Measurements from ENCODE around the gene MAST2.
"Not testable (repeated sequence)": the region's sequence is repeated elsewhere in the genome, so short reads cannot be mapped to it uniquely, and the experiment has no call there.

The MAST2 gene

GRCh38 chr1:45930258-45931150 is 127.1 kb downstream of the MAST2 start:
- no peak overlapping the region for H3K27ac ChIP-seq
- no peak for TF ChIP-seq ZFX (IDR thresholded peaks at IDR 0.05)
- TF ChIP-seq CTCF (conservative IDR thresholded peaks at IDR 0.05), result no peak

- not testable (repeated sequence) for H3K27ac ChIP-seq
Measured at GRCh38 chr1:45932205-45932604, 128.8 kb downstream of the MAST2 start.

- no peak overlapping the region for H3K27ac ChIP-seq
- TF ChIP-seq CTCF (conservative IDR thresholded peaks at IDR 0.05), result no peak
- no peak for TF ChIP-seq ZFX (IDR thresholded peaks at IDR 0.05)
Measured at GRCh38 chr1:45934947-45935346, 131.5 kb downstream of the MAST2 start.

GRCh38 chr1:45938029-45938428 is 134.6 kb downstream of the MAST2 start:
- H3K27ac ChIP-seq, result no peak overlapping the region
- TF ChIP-seq ZFX (IDR thresholded peaks at IDR 0.05), result no peak
- no peak for TF ChIP-seq CTCF (conservative IDR thresholded peaks at IDR 0.05)

GRCh38 chr1:45942411-45942810 is 139.0 kb downstream of the MAST2 start:
- no peak overlapping the region for H3K27ac ChIP-seq
- TF ChIP-seq CTCF (conservative IDR thresholded peaks at IDR 0.05) (no peak), ZFX (IDR thresholded peaks at IDR 0.05) (no peak)

GRCh38 chr1:45943185-45943584 is 139.8 kb downstream of the MAST2 start:
- H3K27ac ChIP-seq, result no peak overlapping the region
- no peak for TF ChIP-seq ZFX (IDR thresholded peaks at IDR 0.05)
- TF ChIP-seq CTCF (conservative IDR thresholded peaks at IDR 0.05), result no peak

GRCh38 chr1:45945426-45945825 is 142.0 kb downstream of the MAST2 start:
- no peak overlapping the region for H3K27ac ChIP-seq
- TF ChIP-seq ZFX (IDR thresholded peaks at IDR 0.05) (no peak), CTCF (conservative IDR thresholded peaks at IDR 0.05) (no peak)

- not testable (repeated sequence) for H3K27ac ChIP-seq
Measured at GRCh38 chr1:45949462-45949861, 146.1 kb downstream of the MAST2 start.

Measured in C4-2B (cell line).